Astrocyte (in vitro differentiated cells and primary cell): ENCODE measurements around the gene DENND1B. TPM values are rescaled to one million over a fixed set of nuclear protein-coding genes. Genes with fewer than 3 reads are reported as not detected.
A peak's percentile ranks its signal among the peaks of the same experiment; 100 is the strongest.

Experiments
- DNase-seq: peaks from one replicate; pipeline ENCODE4 v3.0.0-alpha.2; 2010; ENCODE audit warnings: low read depth
- FAIRE-seq: peaks from 2 replicates; lab custom pipeline; 2011; peaks lifted over from hg19 to GRCh38; lab: Jason Lieb, UNC
- H2AFZ ChIP-seq: 2 replicates; pipeline ENCODE4 v1.6.0; 2012; ENCODE audit warnings: low read depth, low read length, inconsistent platforms
- H3K27ac ChIP-seq: 2 replicates; pipeline ENCODE4 v1.5.1; 2011; ENCODE audit warnings: low read depth, low read length, inconsistent platforms
- H3K27me3 ChIP-seq: 2 replicates; pipeline ENCODE4 v1.6.0; 2011; ENCODE audit warnings: low read length, inconsistent platforms; ENCODE audit not compliant: insufficient read depth
- H3K36me3 ChIP-seq: 2 replicates; pipeline ENCODE4 v1.5.1; 2011; ENCODE audit warnings: low read length, inconsistent platforms; ENCODE audit not compliant: insufficient read depth
- H3K4me1 ChIP-seq: 2 replicates; pipeline ENCODE4 v1.5.1; 2011; ENCODE audit warnings: low read length, inconsistent platforms; ENCODE audit not compliant: insufficient read depth
- H3K4me2 ChIP-seq: 2 replicates; pipeline ENCODE4 v1.6.0; 2012; ENCODE audit warnings: low read length, inconsistent platforms
- H3K4me3 ChIP-seq: 2 replicates; pipeline ENCODE4 v1.5.1; 2011; ENCODE audit warnings: low read depth, mild to moderate bottlenecking, low read length, inconsistent platforms; ENCODE audit not compliant: insufficient read depth
- H3K79me2 ChIP-seq: 2 replicates; pipeline ENCODE4 v1.6.0; 2012; ENCODE audit warnings: mild to moderate bottlenecking, low read length, inconsistent platforms; ENCODE audit not compliant: insufficient read depth
- H3K9ac ChIP-seq: 2 replicates; pipeline ENCODE4 v1.6.0; 2012; ENCODE audit warnings: mild to moderate bottlenecking, low read length, inconsistent platforms
- H3K9me3 ChIP-seq: 2 replicates; pipeline ENCODE4 v1.5.1; 2012; ENCODE audit warnings: low read depth, mild to moderate bottlenecking, low read length, inconsistent platforms; ENCODE audit not compliant: insufficient read depth
- H4K20me1 ChIP-seq: 2 replicates; pipeline ENCODE4 v1.6.0; 2012; ENCODE audit warnings: low read length, inconsistent platforms; ENCODE audit not compliant: insufficient read depth
- H3K27ac Mint-ChIP-seq: one replicate; pipeline ENCODE4 v1.8.0; 2021; ENCODE audit warnings: mild to moderate bottlenecking, mixed read lengths; ENCODE audit not compliant: unreplicated experiment
- H3K27me3 Mint-ChIP-seq: one replicate; pipeline ENCODE4 v1.8.0; 2021; ENCODE audit warnings: low read depth, mixed read lengths; ENCODE audit not compliant: unreplicated experiment
- H3K36me3 Mint-ChIP-seq: one replicate; pipeline ENCODE4 v1.8.0; 2021; ENCODE audit warnings: low read depth, mixed read lengths; ENCODE audit not compliant: unreplicated experiment
- H3K4me1 Mint-ChIP-seq: one replicate; pipeline ENCODE4 v1.8.0; 2021; ENCODE audit warnings: low read depth, mixed read lengths; ENCODE audit not compliant: unreplicated experiment
- H3K4me3 Mint-ChIP-seq: one replicate; pipeline ENCODE4 v1.8.0; 2021; ENCODE audit warnings: mild to moderate bottlenecking, moderate library complexity, mixed read lengths; ENCODE audit not compliant: unreplicated experiment
- H3K9me3 Mint-ChIP-seq: one replicate; pipeline ENCODE4 v1.8.0; 2021; ENCODE audit warnings: mild to moderate bottlenecking, mixed read lengths; ENCODE audit not compliant: unreplicated experiment
- EZH2 ChIP-seq: IDR thresholded peaks from 2 replicates; pipeline ENCODE4 v1.6.1; 2012; ENCODE audit warnings: mild to moderate bottlenecking, low read length, inconsistent platforms; ENCODE audit not compliant: insufficient read depth
- total RNA-seq: library from RNA; stranded (reverse); gene quantifications from 2 replicates; pipeline ENCODE4 v1.2.1, GENCODE V29; 2021
- TF ChIP-seq, protein P1 (sequence below): IDR thresholded peaks from 2 replicates; pipeline ENCODE4 v1.5.1; 2011; ENCODE audit warnings: low read depth, mild to moderate bottlenecking, inconsistent platforms, low read length, moderate library complexity; ENCODE audit not compliant: insufficient read depth

DENND1B gene
- total RNA-seq, 1 donor from 2014 or later: 9.6 TPM

- no peaks in the 10 kb centered on the region for H3K4me1 ChIP-seq
- no peak overlapping the region for H3K9ac ChIP-seq
- DNase-seq (peak; percentile 65), FAIRE-seq (peak; percentile 75)
- no peaks in the 10 kb centered on the region for H3K9me3 Mint-ChIP-seq
- no peaks in the 10 kb centered on the region for H3K27me3 Mint-ChIP-seq
- H3K4me1 Mint-ChIP-seq: peaks cover 25% of the 10 kb centered on the region
- H2AFZ ChIP-seq: no peak overlapping the region
- no peak overlapping the region for H3K4me3 ChIP-seq
- no peaks in the 10 kb centered on the region for H3K9me3 ChIP-seq
- no peaks in the 10 kb centered on the region for H4K20me1 ChIP-seq
- H3K27ac ChIP-seq: peak overlapping the region; percentile 3
- H3K4me3 Mint-ChIP-seq: no peak overlapping the region
- H3K36me3 Mint-ChIP-seq: no peaks in the 10 kb centered on the region
- no peak overlapping the region for H3K4me2 ChIP-seq
- TF ChIP-seq EZH2: no peak
- TF ChIP-seq, protein P1, sequence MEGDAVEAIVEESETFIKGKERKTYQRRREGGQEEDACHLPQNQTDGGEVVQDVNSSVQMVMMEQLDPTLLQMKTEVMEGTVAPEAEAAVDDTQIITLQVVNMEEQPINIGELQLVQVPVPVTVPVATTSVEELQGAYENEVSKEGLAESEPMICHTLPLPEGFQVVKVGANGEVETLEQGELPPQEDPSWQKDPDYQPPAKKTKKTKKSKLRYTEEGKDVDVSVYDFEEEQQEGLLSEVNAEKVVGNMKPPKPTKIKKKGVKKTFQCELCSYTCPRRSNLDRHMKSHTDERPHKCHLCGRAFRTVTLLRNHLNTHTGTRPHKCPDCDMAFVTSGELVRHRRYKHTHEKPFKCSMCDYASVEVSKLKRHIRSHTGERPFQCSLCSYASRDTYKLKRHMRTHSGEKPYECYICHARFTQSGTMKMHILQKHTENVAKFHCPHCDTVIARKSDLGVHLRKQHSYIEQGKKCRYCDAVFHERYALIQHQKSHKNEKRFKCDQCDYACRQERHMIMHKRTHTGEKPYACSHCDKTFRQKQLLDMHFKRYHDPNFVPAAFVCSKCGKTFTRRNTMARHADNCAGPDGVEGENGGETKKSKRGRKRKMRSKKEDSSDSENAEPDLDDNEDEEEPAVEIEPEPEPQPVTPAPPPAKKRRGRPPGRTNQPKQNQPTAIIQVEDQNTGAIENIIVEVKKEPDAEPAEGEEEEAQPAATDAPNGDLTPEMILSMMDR: no peak
- no peaks in the 10 kb centered on the region for H3K79me2 ChIP-seq
- no peaks in the 10 kb centered on the region for H3K27me3 ChIP-seq
- peak overlapping the region; percentile 67 for H3K27ac Mint-ChIP-seq
- no peaks in the 10 kb centered on the region for H3K36me3 ChIP-seq
Measured at GRCh38 chr1:197783510-197783948, 8.2 kb upstream of the DENND1B start.

DNA sequence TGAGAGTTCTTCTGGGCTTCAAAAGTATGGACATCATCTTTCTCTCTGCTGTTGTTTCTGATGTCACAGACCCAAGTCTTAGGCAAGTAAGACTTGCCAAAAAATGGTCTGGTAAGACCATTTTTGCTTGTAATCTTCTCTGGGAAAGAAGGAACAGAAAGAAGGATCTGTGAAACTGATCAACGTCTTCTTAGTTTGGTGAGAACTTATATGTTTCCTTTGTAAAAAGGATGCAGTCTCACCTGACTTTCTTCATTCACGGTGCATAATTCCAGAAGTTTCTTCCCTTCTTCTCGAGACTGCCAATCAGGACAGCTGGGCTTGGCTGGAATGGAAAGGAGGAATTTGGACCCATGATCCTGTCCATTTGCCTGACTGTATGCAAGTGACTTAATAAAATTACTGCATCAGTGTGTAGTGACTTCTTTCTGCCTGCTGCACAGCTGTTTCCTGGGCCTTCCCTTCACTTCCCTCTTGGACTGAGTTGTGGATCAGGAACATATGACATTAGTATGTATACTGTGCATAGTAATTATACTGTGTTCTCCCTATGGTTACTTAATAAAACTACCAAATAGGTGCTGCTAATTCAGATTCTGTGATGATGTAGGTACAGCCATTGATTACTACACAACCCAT, 7.6 kb upstream of the DENND1B start:
- FAIRE-seq (no peak), DNase-seq (no peak)
- Mint-ChIP-seq H3K27me3 (no peaks in the 10 kb centered on the region), H3K9me3 (no peaks in the 10 kb centered on the region), H3K27ac (peak overlapping the region; percentile 67), H3K36me3 (no peaks in the 10 kb centered on the region), H3K4me1 (peaks cover 25% of the 10 kb centered on the region), H3K4me3 (no peak overlapping the region)
- Histone ChIP-seq H3K4me1 (no peaks in the 10 kb centered on the region), H3K4me2 (no peak overlapping the region), H3K36me3 (no peaks in the 10 kb centered on the region), H4K20me1 (no peaks in the 10 kb centered on the region), H3K9me3 (no peaks in the 10 kb centered on the region), H3K4me3 (no peak overlapping the region), H3K27me3 (no peaks in the 10 kb centered on the region), H2AFZ (no peak overlapping the region), H3K79me2 (no peaks in the 10 kb centered on the region), H3K27ac (no peak overlapping the region), H3K9ac (no peak overlapping the region)
- TF ChIP-seq EZH2: no peak
- TF ChIP-seq, protein P1: no peak
